Measurements from ENCODE around the gene MADD.

Gene MADD

DNA sequence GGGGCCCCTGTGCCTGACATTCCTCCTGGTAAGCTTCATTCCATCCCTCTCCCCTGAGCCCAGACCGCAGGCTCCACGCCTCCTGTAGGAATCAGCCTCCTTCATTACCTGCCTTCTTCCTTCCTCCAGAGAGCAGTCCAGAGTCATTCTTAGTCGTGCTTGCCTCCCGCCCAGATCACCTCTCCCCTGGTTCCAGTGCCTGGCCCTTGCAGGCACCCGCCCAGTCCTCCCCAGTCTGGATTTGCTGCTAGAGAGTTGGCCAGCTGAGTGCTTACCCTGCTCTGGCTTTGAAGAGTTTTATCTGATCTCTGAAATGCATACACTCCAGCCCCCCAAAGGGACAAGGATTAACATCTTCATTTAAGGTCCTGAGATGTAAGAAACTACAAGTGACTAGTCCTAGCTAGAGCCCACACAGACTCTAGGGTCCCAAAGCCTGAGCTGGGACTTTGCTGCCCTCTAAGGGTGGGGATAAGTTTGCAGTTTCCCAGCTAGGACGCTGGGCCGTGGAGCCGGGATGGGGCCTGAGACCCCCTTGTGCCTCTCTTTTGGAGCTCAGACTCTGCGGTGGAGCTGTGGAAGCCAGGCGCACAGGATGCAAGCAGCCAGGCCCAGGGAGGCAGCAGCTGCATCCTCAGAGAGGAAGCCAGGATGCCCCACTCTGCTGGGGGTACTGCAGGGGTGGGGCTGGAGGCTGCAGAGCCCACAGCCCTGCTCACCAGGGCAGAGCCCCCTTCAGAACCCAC is 10.5 kb upstream of the MADD start:
- peak; percentile 33 to 56 (median 41) for TF ChIP-seq CTCF (IDR thresholded peaks at IDR 0.05; ENCODE audit: unreplicated experiment in 3 of 3)
- H3K4me3 Mint-ChIP-seq = peak overlapping the region; percentile 51 to 74 (median 73)
- no peaks in the 10 kb centered on the region for H3K27me3 Mint-ChIP-seq (ENCODE audit: low read depth)
- H3K27ac Mint-ChIP-seq = peak overlapping the region; percentile 84 to 91 (median 89)
- H3K4me1 Mint-ChIP-seq = peaks cover 32% of the 10 kb centered on the region
- H3K9me3 Mint-ChIP-seq = no peaks in the 10 kb centered on the region
- H3K36me3 Mint-ChIP-seq (ENCODE audit: low read depth) = no peaks in the 10 kb centered on the region

DNA sequence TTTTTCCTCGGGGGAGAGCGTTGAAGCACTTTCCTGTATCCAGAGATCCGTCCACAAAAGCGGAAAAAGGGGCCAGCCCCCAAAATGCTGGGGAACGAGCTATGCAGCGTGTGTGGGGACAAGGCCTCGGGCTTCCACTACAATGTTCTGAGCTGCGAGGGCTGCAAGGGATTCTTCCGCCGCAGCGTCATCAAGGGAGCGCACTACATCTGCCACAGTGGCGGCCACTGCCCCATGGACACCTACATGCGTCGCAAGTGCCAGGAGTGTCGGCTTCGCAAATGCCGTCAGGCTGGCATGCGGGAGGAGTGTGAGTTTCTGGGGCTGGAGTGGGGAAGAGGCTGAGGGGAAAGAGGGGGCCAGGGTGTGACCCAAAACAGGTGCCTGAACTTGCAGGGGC is 9.6 kb upstream of the MADD start:
- Mint-ChIP-seq H3K36me3 (ENCODE audit: low read depth) (no peaks in the 10 kb centered on the region), H3K9me3 (no peaks in the 10 kb centered on the region), H3K4me1 (peaks cover 22% of the 10 kb centered on the region), H3K27me3 (ENCODE audit: low read depth) (no peaks in the 10 kb centered on the region), H3K4me3 (no peak overlapping the region), H3K27ac (no peak overlapping the region)
- TF ChIP-seq CTCF (IDR thresholded peaks at IDR 0.05; ENCODE audit: unreplicated experiment in 3 of 3) = no peak

- H3K27ac Mint-ChIP-seq = no peak overlapping the region
- no peaks in the 10 kb centered on the region for H3K9me3 Mint-ChIP-seq
- no peak for TF ChIP-seq CTCF (IDR thresholded peaks at IDR 0.05; ENCODE audit: unreplicated experiment in 3 of 3)
- no peak overlapping the region for H3K4me3 Mint-ChIP-seq
- no peaks in the 10 kb centered on the region for H3K36me3 Mint-ChIP-seq (ENCODE audit: low read depth)
- no peaks in the 10 kb centered on the region for H3K27me3 Mint-ChIP-seq (ENCODE audit: low read depth)
- H3K4me1 Mint-ChIP-seq = peaks cover 18% of the 10 kb centered on the region
Observed at GRCh38 chr11:47261291-47261800, 8.6 kb upstream of the MADD start.

DNA sequence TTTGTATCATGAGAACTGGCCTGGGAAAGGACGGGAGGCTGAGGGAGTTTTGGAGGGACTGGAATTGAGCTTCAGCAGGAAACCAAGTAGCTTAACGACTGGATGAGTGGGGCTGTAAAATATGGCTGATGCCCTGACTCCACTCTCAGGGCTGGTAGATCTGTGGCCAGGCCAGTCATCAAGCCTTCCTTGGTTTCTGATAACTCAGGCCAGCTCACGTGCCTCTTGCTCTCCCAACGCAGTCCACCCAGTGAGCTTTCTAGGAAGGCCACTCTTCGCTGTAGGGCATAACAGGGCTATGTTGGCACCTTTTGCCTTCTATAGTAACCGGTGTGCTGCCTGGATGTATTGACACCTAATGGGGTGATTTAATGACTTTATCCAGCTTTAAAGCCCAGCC is 5.8 kb upstream of the MADD start:
- Mint-ChIP-seq H3K4me3 (no peak overlapping the region), H3K36me3 (ENCODE audit: low read depth) (no peaks in the 10 kb centered on the region)

DNA sequence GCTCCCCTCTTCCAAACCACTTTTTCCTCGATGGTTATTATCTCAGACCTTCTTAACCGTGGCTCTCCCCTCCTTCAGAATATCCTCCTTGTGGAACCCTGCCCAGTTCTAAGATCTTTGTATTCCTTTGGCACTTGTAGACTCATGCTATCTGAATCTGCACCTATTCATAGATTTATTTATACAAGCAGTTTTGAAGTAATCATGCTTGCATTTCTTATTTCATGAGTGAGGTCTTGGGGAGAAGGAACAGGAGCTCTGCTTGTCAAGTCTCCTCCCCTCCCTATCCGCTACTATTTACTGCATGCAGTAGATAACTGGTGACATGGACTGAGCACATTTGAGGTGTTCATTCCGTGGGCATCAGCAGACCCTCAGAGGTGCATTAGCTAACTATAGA is 5.4 kb upstream of the MADD start:
- Mint-ChIP-seq H3K27me3 (ENCODE audit: low read depth) (no peaks in the 10 kb centered on the region), H3K36me3 (ENCODE audit: low read depth) (no peaks in the 10 kb centered on the region), H3K27ac (peak overlapping the region in 1 of 3 experiments; percentile 52), H3K4me1 (peaks cover 13% of the 10 kb centered on the region), H3K4me3 (no peak overlapping the region), H3K9me3 (no peaks in the 10 kb centered on the region)
- TF ChIP-seq CTCF (IDR thresholded peaks at IDR 0.05; ENCODE audit: unreplicated experiment in 3 of 3) = no peak

More for the DNA sequence above, 5.8 kb upstream of the MADD start:
- H3K27me3 Mint-ChIP-seq (ENCODE audit: low read depth) = no peaks in the 10 kb centered on the region
- TF ChIP-seq CTCF (IDR thresholded peaks at IDR 0.05; ENCODE audit: unreplicated experiment in 3 of 3) = no peak
- H3K27ac Mint-ChIP-seq = peak overlapping the region in 1 of 3 experiments; percentile 52
- H3K4me1 Mint-ChIP-seq = peaks cover 16% of the 10 kb centered on the region
- H3K9me3 Mint-ChIP-seq = no peaks in the 10 kb centered on the region

GRCh38 chr11:47267876-47268275 is 2.1 kb upstream of the MADD start:
- no peaks in the 10 kb centered on the region for H3K27me3 Mint-ChIP-seq (ENCODE audit: low read depth)
- no peak for TF ChIP-seq CTCF (IDR thresholded peaks at IDR 0.05; ENCODE audit: unreplicated experiment in 3 of 3)
- H3K4me3 Mint-ChIP-seq = peak overlapping the region; percentile 82 to 90 (median 90)
- H3K4me1 Mint-ChIP-seq = peaks cover 33% of the 10 kb centered on the region
- H3K27ac Mint-ChIP-seq = peak overlapping the region; percentile 99 to 100 (median 99)
- H3K9me3 Mint-ChIP-seq = no peaks in the 10 kb centered on the region
- peaks cover 3% of the 10 kb centered on the region for H3K36me3 Mint-ChIP-seq (ENCODE audit: low read depth)
